Amniotic stem cell (primary cell): ENCODE measurements around the gene PHLPP1.
"Not testable (repeated sequence)": the region's sequence is repeated elsewhere in the genome, so short reads cannot be mapped to it uniquely, and the experiment has no call there.

Experiments used
- DNase-seq: peaks from one replicate; lab custom pipeline; 2025; lab: John Stamatoyannopoulos, UW

Gene PHLPP1

GRCh38 chr18:62717925-62718800, 2.8 kb downstream of the PHLPP1 start:
- no peak for DNase-seq

DNA sequence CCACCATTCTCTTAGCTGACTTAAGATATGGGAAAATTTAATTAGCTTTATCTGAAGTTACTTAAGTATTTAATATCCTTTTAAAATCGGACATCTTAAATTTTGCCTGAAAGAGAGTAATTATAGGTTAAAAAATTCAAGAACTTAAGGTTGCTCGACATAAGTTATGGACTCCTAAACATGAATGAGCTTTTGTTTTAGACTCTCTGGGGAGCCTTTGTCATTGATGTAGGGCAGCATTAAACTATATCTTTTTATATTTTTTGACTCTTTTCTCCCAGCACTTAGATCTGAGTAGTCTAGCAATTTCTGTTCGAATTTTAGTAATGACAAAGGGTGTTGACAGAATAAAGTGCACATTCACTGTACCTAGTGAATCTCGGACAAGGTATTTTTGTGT, 4.7 kb downstream of the PHLPP1 start:
- DNase-seq, result no peak

DNA sequence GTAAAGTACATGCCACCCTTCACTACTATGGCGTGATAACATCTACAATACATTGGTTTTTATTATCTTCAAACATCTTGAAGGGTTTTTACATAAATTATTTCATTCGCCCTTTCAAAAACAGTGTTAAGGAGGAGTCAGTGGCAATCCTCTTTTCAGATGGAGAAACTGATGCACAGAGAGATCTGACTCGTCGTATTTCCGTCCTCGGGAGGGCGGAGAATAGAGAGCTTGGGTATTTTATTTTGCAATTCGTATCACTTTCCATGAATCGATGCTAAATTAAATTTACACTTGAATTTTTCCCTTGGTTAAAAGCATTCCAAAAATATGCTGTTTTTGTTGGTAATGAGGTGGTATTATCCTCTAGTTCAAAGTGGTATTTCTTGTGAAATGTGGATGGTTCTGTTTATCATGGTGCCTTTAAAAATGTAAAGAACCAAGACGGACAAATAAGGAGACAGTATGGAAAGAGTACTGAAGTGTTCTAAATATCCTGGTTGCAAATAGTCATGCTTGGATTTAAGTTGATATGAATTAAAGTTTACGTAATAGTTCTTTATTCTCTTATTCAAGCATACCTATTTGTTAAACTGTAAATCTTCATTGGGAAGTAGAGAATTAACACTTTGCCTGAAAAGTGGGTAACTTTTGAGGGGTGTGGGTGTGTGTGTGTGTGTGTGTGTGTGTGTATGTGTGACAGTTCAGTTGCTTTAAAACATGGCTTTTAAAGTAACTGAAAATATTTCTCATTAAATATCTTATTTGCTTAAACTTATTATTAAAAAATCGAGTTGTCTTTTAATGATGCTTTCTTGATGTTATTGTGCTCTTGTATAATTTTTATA, 5.6 kb downstream of the PHLPP1 start:
- DNase-seq, result no peak

DNA sequence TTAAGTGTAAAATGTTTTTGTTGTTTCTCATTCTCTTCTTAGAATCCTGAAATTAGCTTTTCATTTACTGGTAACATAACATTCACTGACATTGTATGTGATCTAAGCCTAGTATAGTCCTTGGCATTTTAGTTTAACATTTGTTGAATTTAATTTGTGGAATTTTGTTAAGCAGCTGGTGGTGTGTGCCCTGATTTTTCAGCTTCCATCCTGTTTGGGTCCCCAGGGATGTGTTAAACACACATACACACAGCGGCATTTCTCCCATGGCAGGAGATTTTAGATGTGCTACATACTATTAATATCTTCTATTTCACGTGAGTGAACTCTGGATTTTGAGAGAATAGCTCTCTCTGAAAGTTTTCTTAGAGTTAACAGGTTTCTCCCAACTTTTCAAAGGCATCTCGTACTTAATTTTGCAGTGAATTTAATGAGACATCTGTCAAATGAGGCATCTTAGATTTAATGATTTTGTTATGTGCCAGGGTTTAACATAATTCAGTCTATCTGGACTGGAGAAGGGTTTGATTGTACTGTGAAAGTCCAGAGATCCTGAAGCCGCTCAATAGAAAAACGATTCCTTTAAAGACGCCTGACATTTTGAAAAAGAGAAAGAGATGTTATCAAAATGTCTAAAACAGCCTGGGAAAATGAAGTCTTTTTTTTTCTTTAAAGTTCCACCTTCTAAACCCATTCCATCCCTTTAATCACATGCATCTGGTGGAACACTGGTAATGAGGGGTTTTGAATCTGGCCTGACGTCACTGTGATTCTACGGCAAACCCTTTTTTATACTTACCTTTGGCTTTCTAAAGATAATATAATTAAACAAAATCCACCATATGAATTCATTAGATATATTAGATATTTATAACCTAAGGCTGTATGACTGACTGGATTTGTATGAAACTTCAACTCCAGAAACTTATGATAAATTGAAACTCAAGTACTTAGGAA, 6.8 kb downstream of the PHLPP1 start:
- DNase-seq, result no peak

DNA sequence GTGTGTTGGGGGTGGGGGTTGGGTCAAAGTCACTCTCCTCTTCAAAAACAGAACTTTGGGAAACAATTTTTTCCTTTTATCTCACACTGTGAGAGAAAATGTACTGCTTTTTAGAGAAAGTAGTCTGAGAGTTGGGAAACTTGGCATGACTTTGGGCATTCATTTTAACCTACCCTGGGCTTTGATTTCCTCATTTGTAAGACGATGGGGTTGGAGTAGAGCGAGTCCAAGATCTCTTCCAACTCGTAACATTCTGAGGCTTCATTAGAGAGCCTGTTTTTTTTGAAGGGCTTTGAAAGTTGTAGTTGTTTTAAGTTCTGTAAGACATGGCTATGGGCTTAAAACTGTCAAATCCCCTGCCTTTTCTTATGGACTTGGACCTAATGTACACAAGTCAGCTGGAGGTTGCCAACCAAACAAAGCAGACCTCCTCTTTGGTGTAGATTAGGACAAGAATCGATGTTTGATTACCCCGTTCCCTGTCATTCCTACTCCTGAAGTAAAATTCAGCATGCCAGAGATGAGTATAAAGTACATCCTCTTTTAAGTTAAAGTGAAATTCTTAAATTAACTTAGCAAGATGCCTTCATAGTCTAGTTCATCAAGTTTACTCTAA, 8.4 kb downstream of the PHLPP1 start:
- DNase-seq, result no peak

GRCh38 chr18:62725896-62726295, 10.6 kb downstream of the PHLPP1 start:
- DNase-seq, result no peak

- no peak for DNase-seq
Measured at GRCh38 chr18:62728254-62728653, 12.9 kb downstream of the PHLPP1 start.

DNA sequence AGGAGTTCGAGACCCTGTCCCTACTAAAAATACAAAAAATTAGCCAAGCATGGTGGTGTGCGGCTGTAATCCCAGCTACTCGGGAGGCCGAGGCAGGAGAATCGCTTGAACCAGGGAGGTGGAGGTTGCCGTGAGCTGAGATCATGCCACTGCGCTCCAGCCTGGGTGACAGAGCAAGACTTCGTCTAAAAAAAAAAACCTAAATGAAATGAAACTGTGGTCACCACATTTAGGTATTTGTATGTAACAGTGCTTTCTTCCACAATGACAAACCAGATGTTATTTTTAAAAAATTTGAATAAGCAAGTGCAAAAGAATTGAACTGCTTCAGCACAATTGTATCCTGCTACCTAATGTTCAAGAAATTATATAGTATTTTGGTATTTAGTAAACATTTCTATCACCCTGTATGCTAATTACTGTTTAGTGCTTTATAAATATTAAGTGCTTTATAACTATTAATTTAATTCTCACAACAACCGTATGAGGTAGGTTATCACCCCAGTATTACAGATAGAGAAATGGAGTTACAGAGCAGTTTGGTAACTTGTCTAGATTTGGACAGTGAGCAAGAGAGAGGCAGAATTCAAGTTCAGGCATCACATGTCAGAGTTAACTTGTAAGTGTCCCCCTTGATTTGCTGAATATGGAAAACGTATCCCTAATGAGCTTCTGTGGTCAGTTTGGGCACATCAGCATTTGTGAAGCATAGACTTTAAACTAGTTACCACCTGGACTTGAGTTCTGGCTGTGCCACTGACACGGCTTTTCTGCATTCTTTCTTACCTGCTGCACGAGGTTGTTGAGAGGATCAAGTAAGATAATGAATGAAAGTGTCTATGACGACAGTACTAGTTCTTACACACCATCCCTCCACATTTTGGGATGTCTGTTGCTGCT, 14.4 kb downstream of the PHLPP1 start:
- no peak for DNase-seq

- DNase-seq, result no peak
Measured at GRCh38 chr18:62730941-62731340, 15.6 kb downstream of the PHLPP1 start.

DNA sequence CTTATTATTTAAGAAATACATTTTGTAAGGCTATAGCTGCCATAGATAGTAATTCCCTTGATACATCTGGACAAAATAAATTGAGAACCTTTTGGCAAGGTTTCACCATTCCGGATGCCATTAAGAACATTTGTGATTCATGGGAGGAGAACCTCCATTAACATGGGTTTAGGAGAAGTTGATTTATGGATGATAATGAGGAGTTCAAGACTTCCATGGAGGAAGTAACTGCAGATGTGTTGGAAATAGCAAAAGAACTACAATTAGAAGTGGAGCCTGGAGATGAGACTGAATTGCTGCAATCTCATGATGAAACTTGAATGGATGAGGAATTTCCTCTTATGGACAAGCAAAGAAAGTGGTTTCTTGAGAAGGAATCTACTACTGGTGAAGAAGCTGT, 17.3 kb downstream of the PHLPP1 start:
- DNase-seq, result no peak

DNA sequence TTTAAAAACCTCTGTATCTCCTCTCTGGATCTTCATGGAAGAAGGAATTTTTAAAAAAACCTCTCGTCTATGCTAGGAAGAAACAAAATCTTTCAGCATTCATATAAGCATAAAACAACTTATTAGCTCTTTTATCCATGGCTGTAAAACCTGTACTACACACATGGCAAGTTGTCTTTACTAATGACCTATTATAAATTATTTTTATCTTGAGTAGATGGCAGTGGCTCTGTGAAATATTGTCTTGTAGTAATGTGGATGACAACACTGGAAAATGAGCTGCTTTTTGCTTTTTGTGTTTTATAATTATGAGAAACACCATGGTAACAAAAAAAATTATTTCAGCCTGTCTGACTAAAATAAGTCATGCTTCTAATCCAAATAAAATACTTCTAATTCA, 18.9 kb downstream of the PHLPP1 start:
- DNase-seq, result no peak

DNA sequence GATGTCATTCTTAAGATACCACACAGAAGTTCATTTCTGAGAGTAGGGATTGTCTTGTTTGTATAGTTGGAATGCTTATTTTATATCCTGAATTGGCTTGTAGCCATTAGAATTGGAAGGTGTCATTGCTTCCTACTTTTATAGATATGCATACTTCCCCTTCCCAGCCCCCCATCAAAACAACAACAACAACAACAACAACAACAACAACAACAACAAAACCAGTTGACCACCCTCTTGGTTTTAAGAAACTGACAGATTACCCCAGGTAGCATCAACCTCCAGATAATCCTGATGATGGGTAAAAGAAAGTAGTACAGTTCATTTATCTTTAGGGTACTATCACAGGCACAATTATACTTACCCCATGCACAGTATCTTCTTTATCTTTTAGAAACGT, 20.0 kb downstream of the PHLPP1 start:
- DNase-seq, result no peak

DNA sequence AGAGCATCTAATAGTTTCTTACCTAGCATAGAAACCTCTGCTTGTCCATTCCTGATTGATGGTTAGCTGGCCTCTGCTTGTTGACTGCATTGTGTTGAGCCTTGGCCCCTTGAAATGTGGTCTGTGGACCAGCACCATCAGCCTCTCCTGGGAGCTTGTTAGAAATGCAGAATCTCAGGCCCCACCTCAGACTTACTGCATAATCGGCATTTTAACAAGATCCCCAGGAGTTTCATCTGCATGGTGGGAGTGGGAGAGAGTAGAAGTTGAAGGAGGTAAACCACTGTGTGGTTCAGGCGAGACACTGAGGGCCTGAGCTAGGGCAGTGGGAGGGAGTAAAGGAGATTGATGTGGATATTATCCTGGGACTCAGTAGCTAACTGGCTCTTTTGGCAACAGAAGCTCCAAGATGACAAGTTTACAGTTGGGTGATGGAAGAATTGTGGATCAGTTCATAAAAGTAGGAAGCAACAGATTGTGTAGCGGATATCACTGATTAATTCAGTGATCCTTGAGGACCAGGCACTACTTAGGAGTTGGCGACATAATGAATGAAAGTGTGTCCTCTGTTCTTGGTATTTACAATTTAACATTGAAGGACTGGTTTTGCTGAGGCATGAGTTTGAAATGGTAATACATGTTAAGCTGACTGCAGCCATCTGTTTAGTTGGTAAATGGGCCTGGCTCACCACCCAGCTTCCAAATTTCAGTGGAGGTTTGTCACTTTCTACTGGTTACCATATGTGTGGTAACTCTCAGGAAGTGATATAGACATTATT, 20.9 kb downstream of the PHLPP1 start:
- DNase-seq, result no peak

DNA sequence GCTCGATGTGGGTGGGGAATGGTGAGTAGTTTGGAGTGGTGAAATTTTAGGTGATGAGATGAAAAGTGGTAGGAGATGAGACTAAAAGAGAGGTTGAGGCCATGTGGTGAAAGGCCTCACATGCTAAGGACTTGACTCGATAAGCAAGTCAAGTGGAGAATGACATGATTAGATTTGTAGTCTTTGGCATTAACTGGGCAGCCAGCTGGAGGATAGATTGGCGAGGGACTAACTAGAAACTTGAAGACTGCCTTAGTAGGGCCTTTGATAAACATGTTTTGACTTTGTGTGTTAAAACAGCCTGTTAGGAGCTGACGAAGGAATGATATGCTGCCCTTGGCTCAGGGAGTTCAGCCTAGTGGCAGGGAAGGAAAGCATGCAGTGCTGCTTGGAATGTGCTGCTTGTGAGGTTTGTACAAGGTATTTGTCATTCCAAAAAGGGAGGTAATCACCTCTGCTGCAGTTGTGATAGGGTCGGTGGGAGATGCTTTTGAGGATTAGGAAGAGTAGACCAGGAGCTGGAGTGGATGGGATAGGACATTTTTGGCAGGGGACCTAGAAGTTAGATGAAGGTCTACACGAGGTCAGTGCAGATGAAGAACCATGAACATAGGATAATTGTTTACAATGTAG, 22.0 kb downstream of the PHLPP1 start:
- DNase-seq, result no peak

GRCh38 chr18:62738639-62739038, 23.3 kb downstream of the PHLPP1 start:
- DNase-seq, result no peak

DNA sequence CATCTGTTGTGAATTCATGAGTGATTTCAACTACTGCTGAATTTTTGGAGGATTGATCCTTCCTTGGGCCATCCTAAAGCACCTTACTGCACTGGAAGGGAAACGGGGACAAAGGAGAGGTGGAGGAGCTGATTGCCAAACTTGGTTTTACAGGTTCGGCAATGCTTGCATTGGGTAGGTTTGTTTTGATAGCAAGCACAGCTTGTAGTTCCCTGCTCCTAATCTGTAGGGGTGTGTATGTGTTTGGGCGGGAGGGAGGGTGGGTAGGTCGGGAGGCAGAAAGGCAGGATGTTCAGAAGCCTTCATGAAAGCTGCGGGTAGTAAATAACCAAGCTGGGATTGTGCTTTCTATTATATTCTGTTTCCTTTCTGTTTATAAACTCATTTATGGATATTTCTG, 24.6 kb downstream of the PHLPP1 start:
- no peak for DNase-seq

GRCh38 chr18:62740650-62741049, 25.3 kb downstream of the PHLPP1 start:
- DNase-seq, result not testable (repeated sequence)

DNA sequence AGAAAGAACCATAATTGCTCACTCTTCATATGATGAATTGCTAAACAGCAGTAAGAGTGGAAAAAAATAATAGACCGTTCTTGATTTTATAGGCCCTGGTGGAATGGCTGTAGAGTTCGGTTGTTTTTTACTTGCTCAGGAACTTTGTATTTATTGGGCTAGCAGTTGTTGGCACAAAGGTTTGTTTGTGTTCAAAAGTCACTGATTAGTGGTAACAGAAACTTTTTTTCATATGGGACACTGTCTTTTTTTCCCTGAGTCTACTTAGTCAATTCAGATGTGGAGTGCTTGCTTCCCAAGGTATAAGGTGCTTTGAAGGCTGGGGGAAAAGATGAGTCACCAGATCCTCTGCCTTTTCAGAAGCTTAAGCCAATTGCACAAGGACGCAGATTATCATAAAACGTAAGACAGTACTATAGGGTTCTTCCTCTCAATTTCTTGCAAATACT, 25.8 kb downstream of the PHLPP1 start:
- DNase-seq, result no peak

- no peak for DNase-seq
Measured at GRCh38 chr18:62741584-62741983, 26.2 kb downstream of the PHLPP1 start.
